ENCODE data around the gene TNFSF10.
"Not testable (repeated sequence)": the region's sequence is repeated elsewhere in the genome, so short reads cannot be mapped to it uniquely, and the experiment has no call there.

- not testable (repeated sequence) for TF ChIP-seq CTCF (conservative IDR thresholded peaks at IDR 0.05); EZH2 (IDR thresholded peaks at IDR 0.05; ENCODE audit: low read depth)
Observed at GRCh38 chr3:172521837-172522726, 1.1 kb downstream of the TNFSF10 start.
